GM21528 (cell line): ENCODE results near the gene PEAK3.
"Not testable (repeated sequence)": the region's sequence is repeated elsewhere in the genome, so short reads cannot be mapped to it uniquely, and the experiment has no call there.

Experiments used
- ATAC-seq: cut with Tn5 transposase; IDR thresholded peaks from one replicate; pipeline ENCODE4 v1.9.1; 2021; ENCODE audit warnings: mild to moderate bottlenecking, moderate library complexity; ENCODE audit not compliant: unreplicated experiment, low FRiP score

Gene PEAK3

GRCh38 chr19:2289714-2290435, 7.9 kb upstream of the PEAK3 start:
- no peak for ATAC-seq

- ATAC-seq, result no peak
These were observed 7.1 kb upstream of the PEAK3 start for GRCh38 chr19:2288818-2289713.

GRCh38 chr19:2288338-2288817, 6.4 kb upstream of the PEAK3 start:
- ATAC-seq, result no peak

- no peak for ATAC-seq
These were observed 5.8 kb upstream of the PEAK3 start for GRCh38 chr19:2287585-2288337.

- ATAC-seq, result no peak
These were observed 4.6 kb upstream of the PEAK3 start for GRCh38 chr19:2286402-2287140.

GRCh38 chr19:2283835-2284507, 2.0 kb upstream of the PEAK3 start:
- ATAC-seq, result no peak

DNA sequence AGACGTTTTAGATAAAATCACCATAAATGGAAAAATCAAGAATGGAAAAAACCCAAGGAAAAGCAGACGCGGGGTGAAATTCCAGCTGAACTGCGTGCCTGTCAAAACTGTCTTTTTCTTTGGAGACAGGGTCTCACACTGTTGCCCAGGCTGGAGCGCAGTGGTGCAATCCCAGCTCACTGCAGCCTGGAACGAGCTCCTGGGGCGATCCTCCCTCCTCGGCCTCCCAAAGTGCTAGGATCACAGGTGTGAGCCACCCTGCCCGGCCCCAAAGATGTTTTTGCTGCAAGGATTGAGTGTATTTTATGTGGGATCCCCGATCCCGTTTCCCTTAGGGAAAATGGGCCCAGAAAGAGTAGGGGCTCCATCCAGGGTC, 875 bp upstream of the PEAK3 start:
- no peak for ATAC-seq

- ATAC-seq, result not testable (repeated sequence)
These were observed 512 bp downstream of the PEAK3 start for GRCh38 chr19:2281265-2282061.

DNA sequence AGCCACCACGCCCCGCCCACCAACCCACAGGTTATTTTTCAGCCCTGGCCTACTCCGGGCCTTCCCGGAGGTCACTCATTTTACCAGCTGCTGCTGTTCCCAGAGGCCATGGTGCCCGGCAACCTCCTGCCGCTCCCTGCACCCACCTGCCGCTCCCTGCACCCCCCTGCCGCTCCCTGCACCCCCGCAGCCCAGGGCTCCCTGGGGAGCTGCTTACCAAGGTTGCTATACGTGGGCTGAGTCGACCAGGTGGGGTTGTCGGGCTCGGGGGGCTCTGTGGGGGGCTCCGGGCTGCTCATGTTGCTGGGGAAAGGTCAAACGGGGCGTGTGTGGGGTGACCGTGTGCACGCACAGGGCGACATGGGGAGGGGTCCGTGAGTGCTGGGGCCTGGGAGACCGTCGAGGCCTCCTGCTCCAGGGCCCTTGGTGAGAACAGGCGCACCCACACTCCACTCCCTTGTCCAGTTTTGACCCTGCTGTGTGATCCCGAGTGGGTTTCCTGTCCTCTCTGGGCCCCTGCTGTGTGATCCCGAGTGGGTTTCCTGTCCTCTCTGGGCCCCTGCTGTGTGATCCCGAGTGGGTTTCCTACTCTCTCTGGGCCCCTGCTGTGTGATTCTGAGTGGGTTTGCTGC, 1.2 kb downstream of the PEAK3 start:
- no peak for ATAC-seq

GRCh38 chr19:2278459-2279158, 3.4 kb downstream of the PEAK3 start:
- ATAC-seq, result no peak

DNA sequence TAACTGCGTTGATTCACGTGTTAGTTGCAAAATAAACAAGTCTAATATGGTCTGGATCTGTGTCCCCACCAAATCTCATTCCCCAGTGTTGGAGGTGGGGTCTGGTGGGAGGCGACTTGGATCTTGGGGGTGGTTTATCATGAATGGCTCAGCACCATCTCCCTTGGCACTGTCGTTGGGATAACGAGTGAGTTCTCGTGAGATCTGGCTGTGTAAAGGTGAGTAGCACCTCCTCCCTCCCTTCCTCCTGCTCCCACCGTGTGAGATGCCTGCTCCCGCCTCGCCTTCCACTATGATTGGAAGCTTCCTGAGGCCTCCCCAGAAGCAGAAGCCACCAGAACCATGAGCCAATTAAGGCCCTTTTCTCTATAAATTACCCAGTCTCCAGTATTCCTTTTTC, 4.8 kb downstream of the PEAK3 start:
- no peak for ATAC-seq

DNA sequence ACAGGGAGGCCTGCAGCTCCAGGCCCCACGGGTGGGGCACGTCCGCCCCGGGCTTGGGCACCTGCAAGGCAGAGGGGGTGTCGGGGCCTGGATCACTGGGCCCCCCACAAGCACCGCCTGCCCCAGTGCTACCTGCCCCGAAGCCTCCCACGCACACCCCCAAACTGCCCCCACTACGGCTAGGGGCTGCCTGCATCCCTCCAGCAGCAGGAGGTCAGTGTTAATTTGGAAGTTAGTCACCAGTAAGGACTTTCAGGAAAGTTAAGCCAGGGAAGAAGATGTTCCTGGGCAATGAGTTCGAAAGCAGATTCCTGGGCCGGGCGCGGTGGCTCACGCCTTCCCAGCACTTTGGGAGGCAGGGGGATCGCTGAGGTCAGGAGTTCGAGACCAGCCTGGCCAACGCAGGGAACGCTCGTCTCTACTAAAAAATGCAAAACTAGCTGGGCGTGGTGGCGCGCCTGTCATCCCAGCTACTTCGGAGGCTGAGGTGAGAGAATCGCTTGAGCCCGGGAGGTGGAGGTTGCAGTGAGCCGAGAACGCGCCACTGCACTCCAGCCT, 5.5 kb downstream of the PEAK3 start:
- no peak for ATAC-seq

DNA sequence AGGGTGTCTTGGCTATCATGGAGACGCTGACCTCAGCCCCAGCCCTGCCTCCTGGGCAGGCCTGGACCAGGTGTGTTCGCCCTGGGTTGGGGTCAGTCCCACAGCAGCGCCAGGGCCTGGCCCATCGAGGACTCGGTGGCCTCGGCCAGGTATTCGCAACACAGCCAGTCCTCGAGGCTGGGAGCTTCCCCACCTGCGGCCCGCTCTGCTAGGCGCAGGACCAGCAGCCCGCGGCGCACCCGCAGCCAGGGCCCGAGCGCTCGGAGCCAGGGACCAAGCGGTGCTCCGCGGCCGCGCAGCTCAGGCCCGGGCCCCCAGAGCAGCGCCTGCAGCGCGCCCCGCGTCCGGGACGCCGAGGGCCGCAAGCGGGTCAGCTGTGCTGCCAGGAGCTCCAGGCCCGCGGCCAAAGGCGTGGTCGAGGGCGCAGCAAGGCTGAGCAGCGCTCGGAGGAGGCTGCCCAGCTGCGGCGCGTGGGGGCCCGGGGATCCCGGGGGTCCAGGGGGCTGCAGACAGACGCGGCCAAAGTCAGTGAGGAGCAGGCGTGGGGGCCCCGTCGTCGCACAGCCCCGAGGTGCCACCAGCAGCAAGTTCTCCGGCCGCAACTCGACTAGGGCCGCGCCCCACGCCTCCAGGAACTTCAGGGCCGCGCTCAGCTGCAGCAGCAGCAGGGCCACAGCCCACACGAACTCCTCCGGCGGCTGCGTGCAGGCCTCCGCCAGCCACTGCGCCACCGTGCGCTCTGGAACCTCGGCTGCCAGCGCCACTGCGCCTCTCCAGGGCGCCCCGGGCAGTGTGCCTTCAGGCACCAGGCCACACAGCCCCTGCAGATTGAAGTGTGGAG, 6.2 kb downstream of the PEAK3 start:
- no peak for ATAC-seq

DNA sequence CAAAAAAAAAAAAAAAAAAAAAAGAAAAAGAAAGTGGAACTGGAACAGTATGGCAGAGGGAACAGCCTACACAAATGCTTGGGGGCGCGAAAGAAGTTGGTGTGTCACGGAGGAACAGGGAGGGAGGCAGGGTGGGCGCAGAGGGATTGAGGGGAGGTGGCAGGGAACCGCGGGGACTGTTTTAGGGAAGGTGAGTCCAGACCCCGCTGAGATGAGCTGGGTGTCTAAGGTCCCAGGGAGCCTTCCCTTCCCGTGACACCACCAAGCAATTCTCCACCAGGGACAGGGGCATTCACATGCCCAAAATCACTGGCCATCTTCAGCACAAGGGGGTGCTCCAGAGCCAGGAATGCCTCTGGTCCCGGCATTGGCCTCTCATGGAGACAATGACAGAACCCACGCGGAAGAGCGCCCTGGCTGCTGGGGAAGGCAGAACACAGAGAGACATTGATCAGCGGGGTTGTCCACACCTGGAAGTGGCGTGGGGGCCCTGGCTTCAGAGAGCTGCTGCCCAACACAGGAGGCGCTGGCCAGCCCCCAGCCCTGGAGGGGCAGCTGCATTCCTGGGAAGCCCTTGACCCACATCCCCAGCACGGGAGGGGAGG, 6.9 kb downstream of the PEAK3 start:
- no peak for ATAC-seq

- ATAC-seq, result no peak
These were observed 7.7 kb downstream of the PEAK3 start for GRCh38 chr19:2274185-2274711.
